HEK293 (cell line): ENCODE results near the gene DENND1A.
A peak's percentile ranks its signal among the peaks of the same experiment; 100 is the strongest.

ENCODE experiments used
- CTCF ChIA-PET: fragments of 350-600 bp; formaldehyde crosslinking; extraction: SDS; loops from one replicate; lab custom pipeline; 2021; ENCODE audit warnings: antibody characterized with exemption; lab: Yijun Ruan, JAX
- POLR2A ChIA-PET: fragments of 300-600 bp; formaldehyde crosslinking; extraction: SDS; loops from one replicate; lab custom pipeline; 2020; ENCODE audit warnings: antibody characterized with exemption, inconsistent platforms; lab: Yijun Ruan, JAX
- H3K27ac ChIP-seq: fragments of 200-500 bp; sonication (Bioruptor generic); 2 replicates; pipeline ENCODE4 v1.5.1; 2014; ENCODE audit warnings: low read depth, low read length, control low read depth, inconsistent platforms; ENCODE audit errors: extremely low read depth
- H3K36me3 ChIP-seq, 2 experiments: fragments of 200-500 bp in 1 of 2; sonication (Bioruptor generic) in 1 of 2; 1 replicate in 1 of 2; 2 replicates in 1 of 2; pipeline ENCODE4 v1.5.1; 2014 to 2017; ENCODE audit warnings: inconsistent platforms in 2 of 2, low read length in 2 of 2; ENCODE audit not compliant: control insufficient read depth in 2 of 2, insufficient read depth in 1 of 2
- H3K4me1 ChIP-seq: fragments of 200-500 bp; sonication (Bioruptor generic); 2 replicates; pipeline ENCODE4 v1.5.1; 2014; ENCODE audit warnings: mild to moderate bottlenecking, low read length, inconsistent platforms; ENCODE audit not compliant: control insufficient read depth, insufficient read depth
- H3K4me3 ChIP-seq: 2 replicates; pipeline ENCODE4 v1.5.1; 2011; ENCODE audit warnings: low read depth, mild to moderate bottlenecking, control low read depth, low read length, moderate library complexity
- H3K9me3 ChIP-seq: fragments of 200-500 bp; sonication (Bioruptor generic); 2 replicates; pipeline ENCODE4 v1.5.1; 2014; ENCODE audit warnings: low read depth, low read length, inconsistent platforms; ENCODE audit not compliant: control insufficient read depth, insufficient read depth
- HOXD13 ChIP-seq: sonication (generic); formaldehyde crosslinking; IDR thresholded peaks from 2 replicates; pipeline ENCODE4 v1.8.0; 2022; ENCODE audit warnings: missing genetic modification reagents, borderline replicate concordance
- KLF16 ChIP-seq: fragments of 450-650 bp; formaldehyde crosslinking; IDR thresholded peaks from 2 replicates; pipeline ENCODE4 v1.5.1; 2017; ENCODE audit warnings: missing biosample characterization, missing genetic modification characterization
- PRDM1 ChIP-seq: fragments of 450-650 bp; formaldehyde crosslinking; IDR thresholded peaks from 2 replicates; pipeline ENCODE4; 2016; ENCODE audit warnings: missing biosample characterization, missing genetic modification characterization
- RBAK ChIP-seq: fragments of 450-650 bp; formaldehyde crosslinking; IDR thresholded peaks from 2 replicates; pipeline ENCODE4 v1.5.1; 2016; ENCODE audit warnings: missing biosample characterization, missing genetic modification characterization
- SCRT2 ChIP-seq: fragments of 450-650 bp; formaldehyde crosslinking; IDR thresholded peaks from 2 replicates; pipeline ENCODE4 v1.5.1; 2016; ENCODE audit warnings: missing biosample characterization, missing genetic modification characterization
- ZBTB48 ChIP-seq: fragments of 450-650 bp; formaldehyde crosslinking; IDR thresholded peaks from 2 replicates; pipeline ENCODE4 v1.5.1; 2016; ENCODE audit warnings: missing biosample characterization, missing genetic modification characterization
- ZIC2 ChIP-seq: fragments of 450-650 bp; formaldehyde crosslinking; IDR thresholded peaks from 2 replicates; pipeline ENCODE4 v1.5.1; 2016; ENCODE audit warnings: missing biosample characterization, missing genetic modification characterization
- ZNF132 ChIP-seq: fragments of 450-650 bp; formaldehyde crosslinking; IDR thresholded peaks from 2 replicates; pipeline ENCODE4 v1.5.1; 2017; ENCODE audit warnings: missing biosample characterization, missing genetic modification characterization, borderline replicate concordance
- ZNF202 ChIP-seq: fragments of 450-650 bp; formaldehyde crosslinking; IDR thresholded peaks from 2 replicates; pipeline ENCODE4 v1.5.1; 2016; ENCODE audit warnings: missing biosample characterization, missing genetic modification characterization, borderline replicate concordance
- ZNF24 ChIP-seq: fragments of 450-650 bp; formaldehyde crosslinking; IDR thresholded peaks from 2 replicates; pipeline ENCODE4 v1.5.1; 2016; ENCODE audit warnings: missing biosample characterization, missing genetic modification characterization
- ZNF366 ChIP-seq: fragments of 450-650 bp; formaldehyde crosslinking; conservative IDR thresholded peaks from 2 replicates; pipeline ENCODE4 v1.5.1; 2016; ENCODE audit warnings: missing biosample characterization, missing genetic modification characterization
- ZNF558 ChIP-seq: fragments of 450-650 bp; formaldehyde crosslinking; IDR thresholded peaks from 2 replicates; pipeline ENCODE4 v1.5.1; 2016; ENCODE audit warnings: missing biosample characterization, missing genetic modification characterization
- ZNF626 ChIP-seq: fragments of 450-650 bp; sonication (Bioruptor Pico); formaldehyde crosslinking; IDR thresholded peaks from 2 replicates; pipeline ENCODE4 v1.5.1; 2018; ENCODE audit warnings: missing biosample characterization, missing genetic modification characterization, inconsistent platforms
- ZNF660 ChIP-seq: fragments of 450-650 bp; IDR thresholded peaks from 2 replicates; pipeline ENCODE4 v1.5.1; 2018; ENCODE audit warnings: missing biosample characterization, mild to moderate bottlenecking, missing genetic modification characterization
- ZNF792 ChIP-seq: fragments of 450-650 bp; formaldehyde crosslinking; IDR thresholded peaks from 2 replicates; pipeline ENCODE4 v1.5.1; 2016; ENCODE audit warnings: missing biosample characterization, missing genetic modification characterization
- ZSCAN16 ChIP-seq: fragments of 450-650 bp; formaldehyde crosslinking; IDR thresholded peaks from 2 replicates; pipeline ENCODE4 v1.5.1; 2016; ENCODE audit warnings: missing biosample characterization, missing genetic modification characterization
- TF ChIP-seq, protein P1 (sequence below): fragments of 450-650 bp; formaldehyde crosslinking; conservative IDR thresholded peaks from 2 replicates; pipeline ENCODE4 v1.5.1; 2016; ENCODE audit warnings: low read depth, missing biosample characterization, missing genetic modification characterization
- TF ChIP-seq, protein P2 (sequence below): fragments of 450-650 bp; formaldehyde crosslinking; optimal IDR thresholded peaks from 2 replicates; pipeline ENCODE3; 2016; ENCODE audit warnings: missing biosample characterization, mild to moderate bottlenecking, missing genetic modification characterization
- TF ChIP-seq, protein P3 (sequence below): fragments of 450-650 bp; formaldehyde crosslinking; IDR thresholded peaks from 2 replicates; pipeline ENCODE4 v1.5.1; 2017; ENCODE audit warnings: missing biosample characterization, missing genetic modification characterization
- TF ChIP-seq, protein P4 (sequence below): fragments of 450-650 bp; formaldehyde crosslinking; IDR thresholded peaks from 2 replicates; pipeline ENCODE4 v1.5.1; 2016; ENCODE audit warnings: missing biosample characterization, missing genetic modification characterization, low read depth
- TF ChIP-seq, protein P5 (sequence below): fragments of 450-650 bp; formaldehyde crosslinking; IDR thresholded peaks from 2 replicates; pipeline ENCODE4 v1.5.1; 2016; ENCODE audit warnings: missing biosample characterization, missing genetic modification characterization
- TF ChIP-seq, protein P6 (sequence below): fragments of 450-650 bp; formaldehyde crosslinking; IDR thresholded peaks from 2 replicates; pipeline ENCODE4 v1.5.1; 2017; ENCODE audit warnings: missing biosample characterization, missing genetic modification characterization

DENND1A gene

DNA sequence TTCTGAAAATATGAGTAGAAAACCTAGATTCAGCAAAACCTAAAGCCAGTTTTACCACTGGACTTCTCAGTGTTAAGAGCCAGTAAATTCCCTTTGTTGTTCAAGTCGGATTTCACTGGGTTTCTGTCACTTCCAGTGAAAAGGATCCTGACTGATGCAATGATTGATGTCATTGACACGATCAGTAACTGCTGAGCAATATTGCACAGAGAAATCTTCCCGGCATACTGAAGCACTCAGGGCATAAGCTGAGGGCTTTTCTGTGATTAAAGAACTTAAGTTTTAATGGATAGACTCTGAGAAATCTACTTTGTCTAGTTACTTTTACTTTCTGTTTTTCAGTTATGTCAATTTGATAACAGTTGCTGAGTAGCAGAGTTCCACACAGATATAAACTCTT is 61.9 kb downstream of the DENND1A start:
- no peak overlapping the region for H3K27ac ChIP-seq
- POLR2A ChIA-PET, result no interaction called here
- H3K9me3 ChIP-seq, result no peaks in the 10 kb centered on the region
- TF ChIP-seq ZBTB48 (tag by site-specific recombination), result no peak
- no peak for TF ChIP-seq HOXD13 (CRISPR knock-in tag)
- no peak for TF ChIP-seq SCRT2 (tag by site-specific recombination)
- TF ChIP-seq, protein P1, sequence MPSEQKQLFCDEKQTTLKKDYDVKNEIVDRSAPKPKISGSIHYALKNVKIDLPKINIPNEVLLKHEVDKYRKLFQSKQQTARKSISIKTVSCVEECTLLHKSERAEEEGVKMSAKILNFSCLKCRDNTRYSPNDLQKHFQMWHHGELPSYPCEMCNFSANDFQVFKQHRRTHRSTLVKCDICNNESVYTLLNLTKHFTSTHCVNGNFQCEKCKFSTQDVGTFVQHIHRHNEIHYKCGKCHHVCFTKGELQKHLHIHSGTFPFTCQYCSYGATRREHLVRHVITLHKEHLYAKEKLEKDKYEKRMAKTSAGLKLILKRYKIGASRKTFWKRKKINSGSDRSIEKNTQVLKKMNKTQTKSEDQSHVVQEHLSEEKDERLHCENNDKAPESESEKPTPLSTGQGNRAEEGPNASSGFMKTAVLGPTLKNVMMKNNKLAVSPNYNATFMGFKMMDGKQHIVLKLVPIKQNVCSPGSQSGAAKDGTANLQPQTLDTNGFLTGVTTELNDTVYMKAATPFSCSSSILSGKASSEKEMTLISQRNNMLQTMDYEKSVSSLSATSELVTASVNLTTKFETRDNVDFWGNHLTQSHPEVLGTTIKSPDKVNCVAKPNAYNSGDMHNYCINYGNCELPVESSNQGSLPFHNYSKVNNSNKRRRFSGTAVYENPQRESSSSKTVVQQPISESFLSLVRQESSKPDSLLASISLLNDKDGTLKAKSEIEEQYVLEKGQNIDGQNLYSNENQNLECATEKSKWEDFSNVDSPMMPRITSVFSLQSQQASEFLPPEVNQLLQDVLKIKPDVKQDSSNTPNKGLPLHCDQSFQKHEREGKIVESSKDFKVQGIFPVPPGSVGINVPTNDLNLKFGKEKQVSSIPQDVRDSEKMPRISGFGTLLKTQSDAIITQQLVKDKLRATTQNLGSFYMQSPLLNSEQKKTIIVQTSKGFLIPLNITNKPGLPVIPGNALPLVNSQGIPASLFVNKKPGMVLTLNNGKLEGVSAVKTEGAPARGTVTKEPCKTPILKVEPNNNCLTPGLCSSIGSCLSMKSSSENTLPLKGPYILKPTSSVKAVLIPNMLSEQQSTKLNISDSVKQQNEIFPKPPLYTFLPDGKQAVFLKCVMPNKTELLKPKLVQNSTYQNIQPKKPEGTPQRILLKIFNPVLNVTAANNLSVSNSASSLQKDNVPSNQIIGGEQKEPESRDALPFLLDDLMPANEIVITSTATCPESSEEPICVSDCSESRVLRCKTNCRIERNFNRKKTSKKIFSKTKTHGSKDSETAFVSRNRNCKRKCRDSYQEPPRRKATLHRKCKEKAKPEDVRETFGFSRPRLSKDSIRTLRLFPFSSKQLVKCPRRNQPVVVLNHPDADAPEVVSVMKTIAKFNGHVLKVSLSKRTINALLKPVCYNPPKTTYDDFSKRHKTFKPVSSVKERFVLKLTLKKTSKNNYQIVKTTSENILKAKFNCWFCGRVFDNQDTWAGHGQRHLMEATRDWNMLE, result 0 out of 2 replicates have a peak, but pooled peaks have one; percentile 20
- TF ChIP-seq ZSCAN16 (tag by site-specific recombination), result no peak
- no peak for TF ChIP-seq ZNF132
- TF ChIP-seq, protein P2, sequence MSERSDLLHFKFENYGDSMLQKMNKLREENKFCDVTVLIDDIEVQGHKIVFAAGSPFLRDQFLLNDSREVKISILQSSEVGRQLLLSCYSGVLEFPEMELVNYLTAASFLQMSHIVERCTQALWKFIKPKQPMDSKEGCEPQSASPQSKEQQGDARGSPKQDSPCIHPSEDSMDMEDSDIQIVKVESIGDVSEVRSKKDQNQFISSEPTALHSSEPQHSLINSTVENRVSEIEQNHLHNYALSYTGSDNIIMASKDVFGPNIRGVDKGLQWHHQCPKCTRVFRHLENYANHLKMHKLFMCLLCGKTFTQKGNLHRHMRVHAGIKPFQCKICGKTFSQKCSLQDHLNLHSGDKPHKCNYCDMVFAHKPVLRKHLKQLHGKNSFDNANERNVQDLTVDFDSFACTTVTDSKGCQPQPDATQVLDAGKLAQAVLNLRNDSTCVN (tag by site-specific recombination), result no peak
- TF ChIP-seq, protein P3, sequence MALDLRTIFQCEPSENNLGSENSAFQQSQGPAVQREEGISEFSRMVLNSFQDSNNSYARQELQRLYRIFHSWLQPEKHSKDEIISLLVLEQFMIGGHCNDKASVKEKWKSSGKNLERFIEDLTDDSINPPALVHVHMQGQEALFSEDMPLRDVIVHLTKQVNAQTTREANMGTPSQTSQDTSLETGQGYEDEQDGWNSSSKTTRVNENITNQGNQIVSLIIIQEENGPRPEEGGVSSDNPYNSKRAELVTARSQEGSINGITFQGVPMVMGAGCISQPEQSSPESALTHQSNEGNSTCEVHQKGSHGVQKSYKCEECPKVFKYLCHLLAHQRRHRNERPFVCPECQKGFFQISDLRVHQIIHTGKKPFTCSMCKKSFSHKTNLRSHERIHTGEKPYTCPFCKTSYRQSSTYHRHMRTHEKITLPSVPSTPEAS, result no peak
- no peak for TF ChIP-seq ZNF24 (tag by site-specific recombination)
- TF ChIP-seq ZIC2 (tag by site-specific recombination), result no peak
- TF ChIP-seq PRDM1 (tag by site-specific recombination), result 0 out of 2 replicates have a peak, but pooled peaks have one; percentile 23
- no peak for TF ChIP-seq ZNF558
- no peak for TF ChIP-seq ZNF626 (tag by site-specific recombination)
- TF ChIP-seq, protein P4, sequence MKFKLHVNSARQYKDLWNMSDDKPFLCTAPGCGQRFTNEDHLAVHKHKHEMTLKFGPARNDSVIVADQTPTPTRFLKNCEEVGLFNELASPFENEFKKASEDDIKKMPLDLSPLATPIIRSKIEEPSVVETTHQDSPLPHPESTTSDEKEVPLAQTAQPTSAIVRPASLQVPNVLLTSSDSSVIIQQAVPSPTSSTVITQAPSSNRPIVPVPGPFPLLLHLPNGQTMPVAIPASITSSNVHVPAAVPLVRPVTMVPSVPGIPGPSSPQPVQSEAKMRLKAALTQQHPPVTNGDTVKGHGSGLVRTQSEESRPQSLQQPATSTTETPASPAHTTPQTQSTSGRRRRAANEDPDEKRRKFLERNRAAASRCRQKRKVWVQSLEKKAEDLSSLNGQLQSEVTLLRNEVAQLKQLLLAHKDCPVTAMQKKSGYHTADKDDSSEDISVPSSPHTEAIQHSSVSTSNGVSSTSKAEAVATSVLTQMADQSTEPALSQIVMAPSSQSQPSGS (tag by site-specific recombination), result 0 out of 2 replicates have a peak, but pooled peaks have one; percentile 9
- no peak for TF ChIP-seq KLF16 (tag by site-specific recombination)
- no peak for TF ChIP-seq ZNF366 (tag by site-specific recombination)
- TF ChIP-seq ZNF202 (tag by site-specific recombination), result no peak
- H3K4me1 ChIP-seq, result peaks cover 3% of the 10 kb centered on the region
- no peaks in the 10 kb centered on the region for H3K36me3 ChIP-seq
- no peak overlapping the region for H3K4me3 ChIP-seq
- CTCF ChIA-PET, result no interaction called here

DNA sequence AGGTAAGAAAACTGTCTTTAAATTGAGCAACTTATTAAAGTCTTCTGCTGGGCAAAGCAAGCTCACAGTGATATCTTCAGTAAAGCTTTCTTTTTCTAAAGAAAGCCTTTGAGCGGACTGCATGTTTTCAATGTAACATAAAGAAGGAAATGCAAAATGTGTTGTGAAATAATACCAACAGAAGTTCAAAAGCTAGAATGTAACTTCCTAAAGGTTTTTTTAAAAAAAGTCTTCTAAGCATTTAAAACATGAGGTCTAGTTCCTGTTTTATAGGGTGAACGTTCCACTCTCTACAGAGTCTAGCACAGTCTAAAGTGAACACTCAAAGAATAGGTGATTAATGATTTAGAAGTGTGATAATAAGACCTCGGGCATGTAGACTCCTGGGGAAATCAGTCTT is 62.9 kb downstream of the DENND1A start:
- Histone ChIP-seq H3K27ac (no peak overlapping the region), H3K4me3 (no peak overlapping the region), H3K36me3 (no peaks in the 10 kb centered on the region), H3K4me1 (peaks cover 2% of the 10 kb centered on the region; the same call in 1 of the 2 replicates), H3K9me3 (no peaks in the 10 kb centered on the region)
- ChIA-PET CTCF (interaction anchor here (0.7 to 1.0 kb wide), 2 partner anchors 24 to 147 kb away, joined by 3 read pairs; no protein-coding TSS in a partner anchor), POLR2A (no interaction called here)
- TF ChIP-seq RBAK (tag by site-specific recombination) (no peak), ZNF792 (tag by site-specific recombination) (no peak), ZNF660 (tag by site-specific recombination) (no peak)
- TF ChIP-seq, protein P5, sequence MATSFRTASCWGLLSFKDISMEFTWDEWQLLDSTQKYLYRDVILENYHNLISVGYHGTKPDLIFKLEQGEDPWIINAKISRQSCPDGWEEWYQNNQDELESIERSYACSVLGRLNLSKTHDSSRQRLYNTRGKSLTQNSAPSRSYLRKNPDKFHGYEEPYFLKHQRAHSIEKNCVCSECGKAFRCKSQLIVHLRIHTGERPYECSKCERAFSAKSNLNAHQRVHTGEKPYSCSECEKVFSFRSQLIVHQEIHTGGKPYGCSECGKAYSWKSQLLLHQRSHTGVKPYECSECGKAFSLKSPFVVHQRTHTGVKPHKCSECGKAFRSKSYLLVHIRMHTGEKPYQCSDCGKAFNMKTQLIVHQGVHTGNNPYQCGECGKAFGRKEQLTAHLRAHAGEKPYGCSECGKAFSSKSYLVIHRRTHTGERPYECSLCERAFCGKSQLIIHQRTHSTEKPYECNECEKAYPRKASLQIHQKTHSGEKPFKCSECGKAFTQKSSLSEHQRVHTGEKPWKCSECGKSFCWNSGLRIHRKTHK (tag by site-specific recombination), result no peak
- TF ChIP-seq, protein P6, sequence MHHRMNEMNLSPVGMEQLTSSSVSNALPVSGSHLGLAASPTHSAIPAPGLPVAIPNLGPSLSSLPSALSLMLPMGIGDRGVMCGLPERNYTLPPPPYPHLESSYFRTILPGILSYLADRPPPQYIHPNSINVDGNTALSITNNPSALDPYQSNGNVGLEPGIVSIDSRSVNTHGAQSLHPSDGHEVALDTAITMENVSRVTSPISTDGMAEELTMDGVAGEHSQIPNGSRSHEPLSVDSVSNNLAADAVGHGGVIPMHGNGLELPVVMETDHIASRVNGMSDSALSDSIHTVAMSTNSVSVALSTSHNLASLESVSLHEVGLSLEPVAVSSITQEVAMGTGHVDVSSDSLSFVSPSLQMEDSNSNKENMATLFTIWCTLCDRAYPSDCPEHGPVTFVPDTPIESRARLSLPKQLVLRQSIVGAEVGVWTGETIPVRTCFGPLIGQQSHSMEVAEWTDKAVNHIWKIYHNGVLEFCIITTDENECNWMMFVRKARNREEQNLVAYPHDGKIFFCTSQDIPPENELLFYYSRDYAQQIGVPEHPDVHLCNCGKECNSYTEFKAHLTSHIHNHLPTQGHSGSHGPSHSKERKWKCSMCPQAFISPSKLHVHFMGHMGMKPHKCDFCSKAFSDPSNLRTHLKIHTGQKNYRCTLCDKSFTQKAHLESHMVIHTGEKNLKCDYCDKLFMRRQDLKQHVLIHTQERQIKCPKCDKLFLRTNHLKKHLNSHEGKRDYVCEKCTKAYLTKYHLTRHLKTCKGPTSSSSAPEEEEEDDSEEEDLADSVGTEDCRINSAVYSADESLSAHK, result no peak
